HEK293T (cell line): ENCODE data around the gene IER3.

Experiments
- BHLHE40 ChIP-seq: fragments of 450-650 bp; IDR thresholded peaks from 2 replicates; pipeline ENCODE4 v1.6.1; 2016; ENCODE audit warnings: mild to moderate bottlenecking, moderate library complexity, borderline replicate concordance
- ELF4 ChIP-seq: fragments of 450-650 bp; IDR thresholded peaks from 2 replicates; pipeline ENCODE4 v1.6.1; 2017; ENCODE audit warnings: antibody characterized with exemption
- FOXA1 ChIP-seq: fragments of 450-650 bp; IDR thresholded peaks from 2 replicates; pipeline ENCODE4 v1.6.1; 2016; ENCODE audit warnings: mild to moderate bottlenecking
- FOXK2 ChIP-seq: fragments of 450-650 bp; IDR thresholded peaks from 2 replicates; pipeline ENCODE4 v1.6.1; 2016; ENCODE audit warnings: mild to moderate bottlenecking
- FOXM1 ChIP-seq: fragments of 450-650 bp; IDR thresholded peaks from 2 replicates; pipeline ENCODE4 v1.6.1; 2017; ENCODE audit warnings: mild to moderate bottlenecking, borderline replicate concordance
- HDGF ChIP-seq: fragments of 450-650 bp; IDR thresholded peaks from 2 replicates; pipeline ENCODE4 v1.6.1; 2017; ENCODE audit warnings: antibody characterized with exemption, borderline replicate concordance
- NFRKB ChIP-seq: fragments of 450-650 bp; IDR thresholded peaks from 2 replicates; pipeline ENCODE4 v1.6.1; 2016; ENCODE audit warnings: mild to moderate bottlenecking, moderate library complexity
- SUZ12 ChIP-seq: fragments of 450-650 bp; IDR thresholded peaks from 2 replicates; pipeline ENCODE4 v1.6.1; 2016; ENCODE audit warnings: mild to moderate bottlenecking
- TARDBP ChIP-seq: fragments of 450-650 bp; IDR thresholded peaks from 2 replicates; pipeline ENCODE4 v1.6.1; 2016
- TF ChIP-seq, protein P1 (sequence below): fragments of 450-650 bp; IDR thresholded peaks from 2 replicates; pipeline ENCODE4 v1.6.1; 2016

DNA sequence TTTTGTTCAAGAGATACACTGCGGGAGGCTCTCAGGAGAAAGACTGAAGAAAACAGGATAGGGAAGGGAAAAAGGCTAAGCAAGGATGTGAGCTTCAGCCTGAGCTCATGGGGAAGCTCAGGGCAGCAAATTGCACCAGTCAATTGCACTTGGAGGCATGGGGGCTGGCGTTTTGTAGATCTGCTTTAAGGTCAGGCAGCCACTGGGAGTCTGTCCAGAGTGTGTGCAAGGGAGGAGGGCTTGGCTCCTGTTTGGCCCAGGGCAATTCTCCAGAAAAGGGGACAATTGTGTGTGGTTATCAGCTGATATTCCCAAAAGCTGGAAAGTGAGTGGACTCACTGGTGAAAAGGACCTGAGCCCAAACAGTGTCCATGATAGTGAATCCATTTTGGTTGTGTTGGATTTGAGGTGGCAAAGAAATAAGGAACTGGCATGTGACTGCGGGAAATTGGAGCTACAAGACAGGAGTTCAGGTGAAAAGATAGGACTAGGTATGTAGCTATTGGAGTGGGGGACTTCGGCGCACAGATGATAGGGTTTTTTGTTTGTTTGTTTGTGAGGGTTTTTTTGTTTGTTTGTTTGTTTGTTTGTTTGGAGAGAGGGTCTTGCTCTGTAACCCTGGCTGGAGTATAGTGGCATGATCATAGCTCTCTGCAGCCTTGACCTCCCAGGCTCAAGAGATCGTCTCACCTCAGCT is 22.3 kb upstream of the IER3 start:
- TF ChIP-seq FOXM1, result no peak
- TF ChIP-seq FOXA1, result no peak
- TF ChIP-seq NFRKB, result no peak
- no peak for TF ChIP-seq ELF4
- TF ChIP-seq FOXK2, result no peak
- TF ChIP-seq BHLHE40, result no peak
- no peak for TF ChIP-seq SUZ12
- TF ChIP-seq TARDBP, result no peak
- no peak for TF ChIP-seq HDGF
- TF ChIP-seq, protein P1, sequence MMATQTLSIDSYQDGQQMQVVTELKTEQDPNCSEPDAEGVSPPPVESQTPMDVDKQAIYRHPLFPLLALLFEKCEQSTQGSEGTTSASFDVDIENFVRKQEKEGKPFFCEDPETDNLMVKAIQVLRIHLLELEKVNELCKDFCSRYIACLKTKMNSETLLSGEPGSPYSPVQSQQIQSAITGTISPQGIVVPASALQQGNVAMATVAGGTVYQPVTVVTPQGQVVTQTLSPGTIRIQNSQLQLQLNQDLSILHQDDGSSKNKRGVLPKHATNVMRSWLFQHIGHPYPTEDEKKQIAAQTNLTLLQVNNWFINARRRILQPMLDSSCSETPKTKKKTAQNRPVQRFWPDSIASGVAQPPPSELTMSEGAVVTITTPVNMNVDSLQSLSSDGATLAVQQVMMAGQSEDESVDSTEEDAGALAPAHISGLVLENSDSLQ, result no peak
